ENCODE measurements around the gene LIPM.

- TF ChIP-seq POLR2AphosphoS5 (IDR thresholded peaks at IDR 0.05), result no peak
- no peak for TF ChIP-seq POLR2A (IDR thresholded peaks at IDR 0.05)
- no peak for TF ChIP-seq CTCF (IDR thresholded peaks at IDR 0.05)
- TF ChIP-seq EP300 (IDR thresholded peaks at IDR 0.05), result no peak
These were observed 16.3 kb upstream of the LIPM start for GRCh38 chr10:88786032-88786770.

Data from sigmoid colon (tissue), 4 donors.